ENCODE results near the gene OPN1LW.
"Not testable (repeated sequence)": the region's sequence is repeated elsewhere in the genome, so short reads cannot be mapped to it uniquely, and the experiment has no call there.

The OPN1LW gene

GRCh38 chrX:154140742-154141141 lies 3.3 kb upstream of the OPN1LW start:
- no peak overlapping the region for H3K18ac ChIP-seq (ENCODE audit: low read length)
- H3K79me1 ChIP-seq (ENCODE audit: low read depth, low read length), result no peaks in the 10 kb centered on the region
- no peak overlapping the region for H2BK120ac ChIP-seq (ENCODE audit: low read depth, low read length)
- DNase-seq (ENCODE audit: low spot score), result no peak
- no peak overlapping the region for H2AK5ac ChIP-seq (ENCODE audit: low read depth, low read length)
- no peaks in the 10 kb centered on the region for H3K4me1 ChIP-seq (ENCODE audit: control insufficient read depth in 2 of 2, insufficient read depth in 1 of 2, low read depth in 1 of 2, low read length in 2 of 2)
- WGBS, 2 donors (ENCODE audit: extremely low coverage in 2 of 2, insufficient read length in 2 of 2, insufficient replicate concordance in 1 of 2), result no CpG with 5 or more reads among the region's 10 CpGs
- no peak overlapping the region for H2BK5ac ChIP-seq (ENCODE audit: low read length)
- H3K23ac ChIP-seq (ENCODE audit: low read depth, low read length, poor library complexity), result no peak overlapping the region
- H3K4ac ChIP-seq (ENCODE audit: low read length), result no peak overlapping the region
- no peak overlapping the region for H3K14ac ChIP-seq (ENCODE audit: low read length)
- H3K27me3 ChIP-seq (ENCODE audit: control insufficient read depth in 3 of 3, insufficient read depth in 3 of 3, low read depth in 1 of 3, low read length in 3 of 3), result peaks cover 0 to 69% (median 0%) of the 10 kb centered on the region in 3 experiments
- H3K4me2 ChIP-seq (ENCODE audit: insufficient read depth, low read length, poor library complexity, severe bottlenecking), result no peak overlapping the region
- H2BK15ac ChIP-seq (ENCODE audit: low read length), result no peak overlapping the region
- H3K27ac ChIP-seq (replicated peaks; ENCODE audit: low read length), result no peak overlapping the region
- H4K8ac ChIP-seq (ENCODE audit: low read depth, low read length), result no peak overlapping the region
- H2BK12ac ChIP-seq (ENCODE audit: low read length), result no peak overlapping the region
- H3K9me3 ChIP-seq (replicated peaks in 1 of 2; ENCODE audit: control insufficient read depth in 2 of 2, insufficient read depth in 1 of 2, low read depth in 1 of 2, low read length in 2 of 2), result no peaks in the 10 kb centered on the region
- H4K91ac ChIP-seq (ENCODE audit: low read depth, low read length, poor library complexity), result no peak overlapping the region
- no peak overlapping the region for H2AFZ ChIP-seq (ENCODE audit: low read length)
- no peaks in the 10 kb centered on the region for H3K36me3 ChIP-seq (replicated peaks in 1 of 2; ENCODE audit: control insufficient read depth in 2 of 2, insufficient read depth in 2 of 2, low read length in 2 of 2)
- no peak overlapping the region for H3K4me3 ChIP-seq (ENCODE audit: low read length in 2 of 2)
- no peak overlapping the region for H3K9ac ChIP-seq (ENCODE audit: low read depth, low read length, poor library complexity)

GRCh38 chrX:154142386-154142785 lies 1.7 kb upstream of the OPN1LW start:
- no peak overlapping the region for H2AK5ac ChIP-seq (ENCODE audit: low read depth, low read length)
- H3K27ac ChIP-seq (replicated peaks; ENCODE audit: low read length), result no peak overlapping the region
- H2BK15ac ChIP-seq (ENCODE audit: low read length), result no peak overlapping the region
- H4K91ac ChIP-seq (ENCODE audit: low read depth, low read length, poor library complexity), result no peak overlapping the region
- DNase-seq (ENCODE audit: low spot score), result no peak
- H2AFZ ChIP-seq (ENCODE audit: low read length), result no peak overlapping the region
- H3K27me3 ChIP-seq (ENCODE audit: control insufficient read depth in 3 of 3, insufficient read depth in 3 of 3, low read depth in 1 of 3, low read length in 3 of 3), result peaks cover 0 to 57% (median 0%) of the 10 kb centered on the region in 3 experiments
- no peak overlapping the region for H3K4ac ChIP-seq (ENCODE audit: low read length)
- no peak overlapping the region for H3K9ac ChIP-seq (ENCODE audit: low read depth, low read length, poor library complexity)
- H3K36me3 ChIP-seq (replicated peaks in 1 of 2; ENCODE audit: control insufficient read depth in 2 of 2, insufficient read depth in 2 of 2, low read length in 2 of 2), result no peaks in the 10 kb centered on the region
- no peaks in the 10 kb centered on the region for H3K9me3 ChIP-seq (replicated peaks in 1 of 2; ENCODE audit: control insufficient read depth in 2 of 2, insufficient read depth in 1 of 2, low read depth in 1 of 2, low read length in 2 of 2)
- H3K79me1 ChIP-seq (ENCODE audit: low read depth, low read length), result no peaks in the 10 kb centered on the region
- H2BK120ac ChIP-seq (ENCODE audit: low read depth, low read length), result no peak overlapping the region
- H4K8ac ChIP-seq (ENCODE audit: low read depth, low read length), result no peak overlapping the region
- H3K4me2 ChIP-seq (ENCODE audit: insufficient read depth, low read length, poor library complexity, severe bottlenecking), result no peak overlapping the region
- WGBS, 2 donors (ENCODE audit: extremely low coverage in 2 of 2, insufficient read length in 2 of 2, insufficient replicate concordance in 1 of 2), result no CpG with 5 or more reads among the region's 8 CpGs
- H3K4me3 ChIP-seq (ENCODE audit: low read length in 2 of 2), result no peak overlapping the region
- H3K23ac ChIP-seq (ENCODE audit: low read depth, low read length, poor library complexity), result no peak overlapping the region
- no peaks in the 10 kb centered on the region for H3K4me1 ChIP-seq (ENCODE audit: control insufficient read depth in 2 of 2, insufficient read depth in 1 of 2, low read depth in 1 of 2, low read length in 2 of 2)
- H2BK12ac ChIP-seq (ENCODE audit: low read length), result no peak overlapping the region
- no peak overlapping the region for H2BK5ac ChIP-seq (ENCODE audit: low read length)
- no peak overlapping the region for H3K14ac ChIP-seq (ENCODE audit: low read length)
- no peak overlapping the region for H3K18ac ChIP-seq (ENCODE audit: low read length)

GRCh38 chrX:154142950-154143745 lies 895 bp upstream of the OPN1LW start:
- H4K91ac ChIP-seq (ENCODE audit: low read depth, low read length, poor library complexity), result no peak overlapping the region
- no peak overlapping the region for H3K9ac ChIP-seq (ENCODE audit: low read depth, low read length, poor library complexity)
- no peaks in the 10 kb centered on the region for H3K36me3 ChIP-seq (replicated peaks in 1 of 2; ENCODE audit: control insufficient read depth in 2 of 2, insufficient read depth in 2 of 2, low read length in 2 of 2)
- DNase-seq (ENCODE audit: low spot score), result no peak
- H2BK15ac ChIP-seq (ENCODE audit: low read length), result no peak overlapping the region
- WGBS, 2 donors (ENCODE audit: extremely low coverage in 2 of 2, insufficient read length in 2 of 2, insufficient replicate concordance in 1 of 2), result no CpG with 5 or more reads among the region's 23 CpGs
- no peak overlapping the region for H3K27ac ChIP-seq (replicated peaks; ENCODE audit: low read length)
- no peak overlapping the region for H3K23ac ChIP-seq (ENCODE audit: low read depth, low read length, poor library complexity)
- H3K18ac ChIP-seq (ENCODE audit: low read length), result no peak overlapping the region
- H3K4me3 ChIP-seq (ENCODE audit: low read length in 2 of 2), result no peak overlapping the region
- no peak overlapping the region for H3K4ac ChIP-seq (ENCODE audit: low read length)
- peaks cover 0 to 50% (median 0%) of the 10 kb centered on the region in 3 experiments for H3K27me3 ChIP-seq (ENCODE audit: control insufficient read depth in 3 of 3, insufficient read depth in 3 of 3, low read depth in 1 of 3, low read length in 3 of 3)
- no peaks in the 10 kb centered on the region for H3K79me1 ChIP-seq (ENCODE audit: low read depth, low read length)
- no peak overlapping the region for H3K4me2 ChIP-seq (ENCODE audit: insufficient read depth, low read length, poor library complexity, severe bottlenecking)
- no peak overlapping the region for H2AFZ ChIP-seq (ENCODE audit: low read length)
- H3K14ac ChIP-seq (ENCODE audit: low read length), result no peak overlapping the region
- no peaks in the 10 kb centered on the region for H3K9me3 ChIP-seq (replicated peaks in 1 of 2; ENCODE audit: control insufficient read depth in 2 of 2, insufficient read depth in 1 of 2, low read depth in 1 of 2, low read length in 2 of 2)
- no peaks in the 10 kb centered on the region for H3K4me1 ChIP-seq (ENCODE audit: control insufficient read depth in 2 of 2, insufficient read depth in 1 of 2, low read depth in 1 of 2, low read length in 2 of 2)
- H2BK5ac ChIP-seq (ENCODE audit: low read length), result no peak overlapping the region
- H4K8ac ChIP-seq (ENCODE audit: low read depth, low read length), result no peak overlapping the region
- no peak overlapping the region for H2BK12ac ChIP-seq (ENCODE audit: low read length)
- H2AK5ac ChIP-seq (ENCODE audit: low read depth, low read length), result no peak overlapping the region
- H2BK120ac ChIP-seq (ENCODE audit: low read depth, low read length), result no peak overlapping the region

- H2BK5ac ChIP-seq (ENCODE audit: low read length), result not testable (repeated sequence)
Measured at GRCh38 chrX:154151030-154151429, 7.0 kb downstream of the OPN1LW start.

More at GRCh38 chrX:154151030-154151429, 7.0 kb downstream of the OPN1LW start:
- H2AK5ac ChIP-seq (ENCODE audit: low read depth, low read length); H2BK15ac ChIP-seq (ENCODE audit: low read length); H3K14ac ChIP-seq (ENCODE audit: low read length); H3K4me3 ChIP-seq (ENCODE audit: low read length in 2 of 2); H3K27ac ChIP-seq (replicated peaks; ENCODE audit: low read length); H4K91ac ChIP-seq (ENCODE audit: low read depth, low read length, poor library complexity); H3K4me1 ChIP-seq (ENCODE audit: control insufficient read depth in 2 of 2, insufficient read depth in 1 of 2, low read depth in 1 of 2, low read length in 2 of 2); H3K9me3 ChIP-seq (replicated peaks in 1 of 2; ENCODE audit: control insufficient read depth in 2 of 2, insufficient read depth in 1 of 2, low read depth in 1 of 2, low read length in 2 of 2); H3K9ac ChIP-seq (ENCODE audit: low read depth, low read length, poor library complexity); H3K23ac ChIP-seq (ENCODE audit: low read depth, low read length, poor library complexity); DNase-seq (ENCODE audit: low spot score); H3K27me3 ChIP-seq (ENCODE audit: control insufficient read depth in 3 of 3, insufficient read depth in 3 of 3, low read depth in 1 of 3, low read length in 3 of 3); H3K4ac ChIP-seq (ENCODE audit: low read length); H3K4me2 ChIP-seq (ENCODE audit: insufficient read depth, low read length, poor library complexity, severe bottlenecking); H2BK120ac ChIP-seq (ENCODE audit: low read depth, low read length); H3K79me1 ChIP-seq (ENCODE audit: low read depth, low read length); H2BK12ac ChIP-seq (ENCODE audit: low read length); H2AFZ ChIP-seq (ENCODE audit: low read length); H3K18ac ChIP-seq (ENCODE audit: low read length); H4K8ac ChIP-seq (ENCODE audit: low read depth, low read length); H3K36me3 ChIP-seq (replicated peaks in 1 of 2; ENCODE audit: control insufficient read depth in 2 of 2, insufficient read depth in 2 of 2, low read length in 2 of 2): not testable (repeated sequence)
- no CpG with 5 or more reads among the region's 6 CpGs for WGBS, 2 donors (ENCODE audit: extremely low coverage in 2 of 2, insufficient read length in 2 of 2, insufficient replicate concordance in 1 of 2)
